Medulla oblongata (tissue), 1 donor: ENCODE data around the gene NUDT7.

Source experiments
- DNase-seq: peaks from one replicate; pipeline ENCODE4 v3.0.0-alpha.2; 2015; ENCODE audit errors: extremely low spot score

The NUDT7 gene

GRCh38 chr16:77724174-77724573 is 1.9 kb downstream of the NUDT7 start:
- DNase-seq, result no peak

- no peak for DNase-seq
Observed at GRCh38 chr16:77729951-77730350, 7.6 kb downstream of the NUDT7 start.

GRCh38 chr16:77732241-77732946 is 10.1 kb downstream of the NUDT7 start:
- no peak for DNase-seq

DNA sequence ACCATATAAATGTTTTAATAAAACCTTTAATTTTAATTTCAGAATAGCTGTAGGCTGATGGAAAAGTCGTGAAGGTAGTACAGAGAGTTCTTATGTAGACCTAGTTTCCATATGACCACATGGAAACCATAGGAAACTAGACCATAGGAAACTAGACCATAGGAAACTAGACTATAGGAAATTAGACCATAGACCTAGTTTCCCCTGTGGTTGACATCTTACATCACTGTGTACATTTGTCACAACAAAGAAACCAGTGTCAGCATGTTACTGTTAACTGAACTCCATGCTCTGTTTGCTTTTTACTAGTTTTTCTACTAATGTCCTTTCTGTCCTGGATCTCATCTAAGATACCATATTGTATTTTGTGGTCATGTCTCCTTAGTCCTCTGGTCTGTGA is 14.6 kb downstream of the NUDT7 start:
- no peak for DNase-seq

- DNase-seq, result no peak
Observed at GRCh38 chr16:77738706-77739558, 16.6 kb downstream of the NUDT7 start.

GRCh38 chr16:77739559-77739892 is 17.2 kb downstream of the NUDT7 start:
- DNase-seq, result no peak

DNA sequence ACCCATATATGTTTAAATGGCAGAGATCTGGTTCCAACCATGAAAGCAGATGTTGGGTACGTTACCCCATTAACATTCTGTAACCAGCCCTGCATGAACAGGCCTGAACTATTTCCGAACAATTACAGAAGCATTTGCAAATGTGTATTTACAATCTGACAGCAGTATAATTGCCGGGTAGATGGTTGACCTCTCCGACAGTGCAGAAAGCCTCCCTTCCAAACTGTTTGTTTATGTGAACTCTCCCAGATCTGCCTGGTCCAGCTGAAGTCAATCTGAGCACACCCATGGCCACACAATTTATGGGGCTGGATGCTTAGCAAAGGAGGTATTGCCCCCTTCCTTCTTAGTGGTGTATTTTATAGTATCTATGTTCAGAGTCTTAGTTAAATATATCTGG is 21.8 kb downstream of the NUDT7 start:
- DNase-seq, result no peak

- DNase-seq, result no peak
Observed at GRCh38 chr16:77745972-77746371, 23.7 kb downstream of the NUDT7 start.

GRCh38 chr16:77748421-77749005 is 26.2 kb downstream of the NUDT7 start:
- DNase-seq, result no peak

DNA sequence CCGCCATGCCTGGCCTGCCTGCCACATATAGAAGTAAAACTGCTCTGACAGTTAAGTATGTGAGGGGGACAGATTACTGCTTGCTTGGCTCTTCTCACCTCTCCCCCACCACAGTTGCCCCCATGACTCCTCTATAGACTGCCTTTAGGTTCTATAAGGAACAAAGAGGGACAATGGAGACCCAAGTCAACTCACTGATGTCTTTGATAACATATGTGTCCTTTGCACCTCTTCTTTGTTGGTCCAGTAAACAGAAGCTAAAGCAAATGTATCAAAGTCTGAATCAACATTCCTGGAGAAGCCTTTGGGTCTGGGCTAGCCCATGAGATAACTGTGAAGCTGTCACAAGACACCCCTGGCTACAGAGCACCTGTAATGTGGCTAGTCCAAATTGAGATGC is 27.1 kb downstream of the NUDT7 start:
- no peak for DNase-seq

DNA sequence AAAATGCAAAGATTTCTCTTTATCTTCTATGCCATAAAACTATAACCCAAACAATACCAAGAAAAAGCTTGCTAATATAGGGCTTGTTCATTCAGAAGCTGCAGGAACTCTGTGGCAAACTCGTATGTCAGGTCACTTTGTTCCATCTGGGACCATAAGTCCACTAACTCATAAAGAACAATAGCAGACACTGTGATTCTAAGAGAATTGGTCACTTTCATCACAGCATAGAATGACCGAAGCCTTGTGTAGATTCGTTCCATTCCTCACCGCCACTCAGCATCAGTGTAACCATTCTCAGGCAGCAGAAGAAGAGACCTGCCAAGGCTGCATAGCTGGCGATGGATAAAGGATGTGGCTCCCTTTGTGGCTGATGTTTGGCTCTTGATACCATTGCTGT is 35.7 kb downstream of the NUDT7 start:
- peak; percentile 50 for DNase-seq

DNA sequence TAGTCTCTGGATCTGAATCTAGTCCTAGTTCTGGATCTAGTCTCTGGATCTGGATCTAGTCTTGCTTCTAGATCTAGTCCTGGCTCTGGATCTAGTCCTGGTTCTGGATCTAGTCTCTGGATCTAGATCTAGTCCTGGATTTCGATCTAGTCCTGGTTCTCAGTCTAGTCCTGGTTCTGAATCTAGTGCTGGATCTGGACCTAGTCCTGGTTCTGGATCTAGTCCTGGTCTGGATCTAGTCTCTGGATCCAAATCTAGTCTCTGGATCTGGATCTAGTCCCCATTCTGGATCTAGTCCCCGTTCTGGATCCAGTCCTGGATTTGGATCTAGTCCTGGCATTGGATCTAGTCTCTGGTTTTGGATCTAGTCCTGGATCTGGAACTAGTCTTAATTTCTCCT is 36.2 kb downstream of the NUDT7 start:
- no peak for DNase-seq

GRCh38 chr16:77759201-77759600 is 36.9 kb downstream of the NUDT7 start:
- DNase-seq, result no peak

DNA sequence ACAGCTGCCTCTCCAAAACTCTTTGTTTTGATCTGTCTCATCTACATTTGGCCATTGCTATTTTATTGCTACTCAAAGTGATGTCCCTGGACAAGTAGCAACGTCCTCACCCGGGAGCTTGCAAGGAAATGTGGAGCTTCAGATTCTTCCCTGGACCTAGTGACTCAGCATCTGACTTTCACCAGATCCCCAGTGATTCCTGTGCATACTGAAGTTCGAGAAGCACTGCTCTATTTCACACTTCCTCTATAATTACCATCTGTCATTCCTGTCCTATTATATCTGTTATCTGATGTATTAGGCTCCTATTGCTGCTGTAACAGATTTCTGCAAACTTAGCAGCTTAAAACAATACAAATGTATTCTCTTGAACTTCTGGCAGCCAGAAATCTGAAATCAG is 37.5 kb downstream of the NUDT7 start:
- DNase-seq, result no peak

- DNase-seq, result no peak
Observed at GRCh38 chr16:77760800-77761199, 38.5 kb downstream of the NUDT7 start.

GRCh38 chr16:77761204-77761603 is 38.9 kb downstream of the NUDT7 start:
- DNase-seq, result no peak

DNA sequence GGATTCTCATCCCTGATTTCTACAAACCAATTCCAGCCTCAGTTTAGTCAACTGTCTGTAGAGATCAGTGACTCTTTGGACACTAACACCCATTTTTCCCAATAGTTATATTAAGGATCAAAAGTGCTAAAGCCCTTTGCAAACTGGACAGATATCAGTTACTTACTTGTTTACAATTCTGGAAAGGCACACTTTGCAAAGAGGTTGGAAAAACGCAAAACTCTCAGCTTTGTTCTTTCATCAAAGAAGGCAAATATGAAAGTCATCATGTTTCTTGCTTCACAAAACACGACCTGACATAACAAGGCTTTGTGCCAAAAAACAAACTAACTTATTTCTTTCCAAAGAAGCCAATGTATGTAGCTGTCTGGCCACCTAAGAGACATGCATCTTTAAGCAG is 39.9 kb downstream of the NUDT7 start:
- no peak for DNase-seq

DNA sequence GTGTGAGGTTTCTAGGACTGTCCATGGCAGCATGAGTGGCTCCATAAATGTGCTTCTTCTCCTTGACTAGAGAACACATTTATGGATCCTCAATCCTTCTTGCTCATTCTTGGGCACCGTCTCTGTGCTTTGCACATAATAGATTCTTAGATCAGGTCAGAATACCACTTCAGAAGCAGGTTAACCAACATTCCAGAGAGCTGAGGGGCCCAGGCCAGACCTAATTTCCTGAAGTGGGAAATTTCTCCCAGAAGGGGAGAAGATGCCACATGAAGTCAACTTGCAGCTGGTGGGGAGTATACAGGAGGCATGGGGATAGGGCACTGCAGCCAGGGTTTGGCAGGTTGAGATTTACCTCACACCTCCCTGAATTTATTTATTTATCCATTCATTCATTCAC is 41.7 kb downstream of the NUDT7 start:
- DNase-seq, result no peak

DNA sequence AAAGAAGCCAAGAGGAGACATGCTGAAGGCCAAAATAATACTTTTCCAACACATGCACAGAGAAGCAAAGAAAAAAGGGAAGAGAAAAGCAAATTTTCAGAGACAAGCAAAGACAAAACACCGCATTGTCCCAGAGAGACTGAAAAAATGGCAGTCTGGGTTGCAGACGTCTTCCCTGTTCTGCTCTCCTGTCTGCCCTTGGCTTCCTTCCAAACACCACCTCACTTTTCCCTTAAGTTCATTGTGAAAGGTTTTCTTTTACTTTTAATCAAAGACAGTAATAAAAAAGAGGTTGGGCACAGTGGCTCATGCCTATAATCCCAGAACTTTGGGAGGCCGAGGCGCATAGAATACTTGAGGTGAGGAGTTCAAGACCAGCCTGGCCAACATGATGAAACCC is 44.9 kb downstream of the NUDT7 start:
- DNase-seq, result no peak

DNA sequence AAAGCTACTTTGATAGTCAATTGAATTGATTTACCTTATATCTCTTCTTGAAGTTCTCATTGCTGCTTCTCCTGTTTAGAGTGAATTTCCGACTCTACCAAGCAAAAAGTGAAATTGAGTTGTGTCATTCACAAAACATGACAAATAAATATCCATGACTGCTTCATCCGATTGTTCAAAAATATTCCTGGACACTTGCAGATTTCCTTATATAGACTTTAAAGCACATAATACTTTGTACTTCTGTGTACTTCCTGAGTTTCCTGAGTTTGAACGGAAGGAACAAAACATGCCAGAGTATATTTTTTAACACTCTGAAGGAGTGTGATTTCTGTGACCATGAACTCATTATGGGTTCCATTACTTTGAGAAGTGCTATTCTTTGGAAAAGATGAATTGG is 45.5 kb downstream of the NUDT7 start:
- no peak for DNase-seq

DNA sequence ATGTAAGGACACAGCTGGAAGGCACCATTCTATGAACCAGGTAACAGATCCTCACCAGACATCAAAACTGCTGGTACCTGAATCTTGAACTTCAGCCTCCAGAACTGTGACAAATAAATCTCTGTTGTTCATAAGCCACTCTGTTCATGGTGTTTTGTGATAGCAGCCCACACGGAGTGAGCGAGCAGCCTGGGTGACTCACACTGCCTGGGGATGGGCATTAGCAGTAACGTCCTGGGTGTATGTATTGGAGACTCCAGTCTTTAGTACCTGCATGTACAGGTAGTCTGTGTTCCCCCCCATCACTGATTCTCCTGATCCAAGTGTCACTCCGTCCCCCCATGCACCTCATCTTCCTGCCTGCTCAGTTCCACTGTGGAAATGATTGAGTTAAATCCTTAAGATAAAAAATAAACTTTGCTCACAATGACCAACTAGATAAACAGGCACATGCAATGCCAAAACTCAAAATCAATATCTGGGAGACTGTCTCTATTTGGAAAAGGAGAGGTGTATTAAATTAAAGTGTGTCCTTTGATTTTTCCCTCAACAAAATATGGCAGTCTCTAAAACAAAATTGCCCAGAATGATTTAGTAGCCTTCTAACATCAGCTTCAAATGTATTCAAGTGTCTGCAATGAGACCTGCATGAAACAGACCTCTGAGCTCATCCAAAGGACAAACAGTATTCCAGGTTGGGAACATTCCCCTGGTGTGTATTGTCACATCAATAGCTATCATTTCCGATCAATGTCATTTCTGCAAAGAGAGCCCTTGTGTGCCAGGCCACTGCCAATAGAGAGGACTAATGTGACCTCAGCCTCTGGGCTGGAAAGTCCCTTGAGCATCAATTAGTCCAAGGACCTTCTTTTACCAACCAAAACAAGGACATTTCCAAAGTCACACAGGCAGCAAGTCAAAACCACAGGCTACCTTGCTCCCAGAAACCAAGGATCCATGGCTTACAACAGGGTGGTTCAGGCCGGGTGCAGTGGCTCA is 53.9 kb downstream of the NUDT7 start:
- no peak for DNase-seq

- no peak for DNase-seq
Observed at GRCh38 chr16:77777745-77778144, 55.4 kb downstream of the NUDT7 start.
